Ecto neural progenitor cell (in vitro differentiated cells): ENCODE results near the gene RBM26.

Experiments used
- DNase-seq: peaks from one replicate; pipeline ENCODE4 v3.0.0-alpha.2; 2018; ENCODE audit warnings: low spot score

The RBM26 gene

DNA sequence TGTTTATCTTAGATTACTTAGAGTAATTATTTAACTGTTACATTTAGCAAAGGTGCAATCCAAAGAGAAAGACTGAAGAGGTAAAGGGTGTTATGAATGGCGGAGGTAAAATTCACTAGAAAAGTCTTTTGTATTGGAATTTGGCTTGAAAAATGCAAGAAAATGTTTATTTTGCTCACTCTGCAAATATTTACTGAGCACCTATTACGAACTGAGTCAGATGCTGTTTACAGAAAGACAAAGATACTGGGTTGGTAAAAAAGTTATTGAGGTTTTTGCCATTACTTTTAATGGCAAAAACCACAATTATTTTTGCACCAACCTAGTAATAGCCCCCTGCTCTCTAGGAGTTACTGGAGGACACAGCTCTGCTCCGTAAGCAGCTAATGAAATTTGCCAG is 135.2 kb downstream of the RBM26 start:
- DNase-seq: no peak
